ENCODE results near the gene NPR1.
"Not testable (repeated sequence)": the region's sequence is repeated elsewhere in the genome, so short reads cannot be mapped to it uniquely, and the experiment has no call there.

Gene NPR1

DNA sequence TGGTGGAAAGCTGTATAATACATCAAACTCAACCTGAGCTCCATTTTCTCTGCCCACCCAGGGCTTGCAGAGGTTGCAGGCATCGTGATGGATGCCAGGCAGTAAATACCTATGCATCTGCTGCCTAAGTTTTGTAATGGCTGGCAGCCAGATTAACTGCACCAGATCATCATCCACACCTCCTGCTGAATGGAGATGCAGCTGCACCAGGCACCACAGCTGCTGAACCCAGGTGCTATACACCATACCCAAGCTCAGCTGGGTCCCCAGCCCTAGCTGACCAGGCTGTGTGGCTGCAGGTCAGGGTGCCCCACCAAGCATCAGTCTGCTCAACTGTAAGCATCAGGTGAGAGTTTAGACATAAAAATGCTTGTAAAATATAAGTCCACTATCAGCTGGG is 26.7 kb upstream of the NPR1 start:
- no peak for DNase-seq

DNA sequence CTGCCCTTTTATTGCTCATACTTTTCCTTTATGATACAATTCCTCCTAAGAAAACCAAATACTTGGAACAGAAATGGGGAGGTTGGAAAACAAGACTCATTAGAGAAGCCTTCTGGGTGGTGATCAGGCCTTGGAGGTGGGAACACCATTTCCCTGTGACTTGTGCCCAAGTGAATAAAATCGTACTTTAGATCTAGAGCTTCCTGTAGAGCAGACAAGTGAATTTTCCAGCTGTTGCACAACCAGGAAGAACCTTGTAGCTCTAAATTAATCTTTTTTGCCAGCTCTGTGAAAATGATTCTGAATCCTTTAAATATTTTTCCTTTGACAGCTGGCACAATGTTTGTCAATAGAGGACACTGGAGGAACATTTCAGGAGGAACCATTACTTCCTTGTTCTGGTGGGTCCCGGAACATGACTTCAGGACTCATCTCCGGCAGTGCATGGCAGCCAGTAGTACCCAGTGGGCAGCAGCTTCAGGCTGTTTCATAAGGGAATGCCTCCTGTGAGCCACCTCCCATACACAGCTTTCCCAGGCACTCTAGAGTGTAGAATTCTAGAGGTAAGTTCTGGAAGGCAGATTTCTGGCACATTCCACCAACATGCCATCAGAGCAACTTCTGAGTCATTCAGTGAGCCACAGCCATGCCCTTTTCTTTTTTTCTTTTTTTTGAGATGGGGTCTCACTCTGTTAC is 25.5 kb upstream of the NPR1 start:
- no peak for DNase-seq

DNA sequence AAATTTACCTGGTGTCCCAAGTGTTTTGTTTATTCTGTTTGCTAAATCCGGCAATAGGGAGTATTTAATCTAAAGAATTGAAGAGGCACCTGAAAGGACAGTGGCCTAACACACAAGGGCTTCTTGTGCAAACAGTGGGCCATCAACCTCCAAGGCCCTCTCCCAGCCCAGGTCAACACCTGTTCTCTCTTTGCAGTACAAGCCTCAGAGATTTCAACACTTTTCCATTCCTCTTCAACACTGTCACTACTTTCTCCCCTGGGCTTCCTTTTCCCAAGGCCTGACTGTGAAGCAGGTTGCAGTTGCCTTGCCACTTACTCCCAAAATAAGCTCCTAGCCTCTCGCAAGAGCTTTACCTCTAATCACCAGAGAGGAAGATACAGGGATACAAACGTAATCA is 23.2 kb upstream of the NPR1 start:
- no peak for DNase-seq

DNA sequence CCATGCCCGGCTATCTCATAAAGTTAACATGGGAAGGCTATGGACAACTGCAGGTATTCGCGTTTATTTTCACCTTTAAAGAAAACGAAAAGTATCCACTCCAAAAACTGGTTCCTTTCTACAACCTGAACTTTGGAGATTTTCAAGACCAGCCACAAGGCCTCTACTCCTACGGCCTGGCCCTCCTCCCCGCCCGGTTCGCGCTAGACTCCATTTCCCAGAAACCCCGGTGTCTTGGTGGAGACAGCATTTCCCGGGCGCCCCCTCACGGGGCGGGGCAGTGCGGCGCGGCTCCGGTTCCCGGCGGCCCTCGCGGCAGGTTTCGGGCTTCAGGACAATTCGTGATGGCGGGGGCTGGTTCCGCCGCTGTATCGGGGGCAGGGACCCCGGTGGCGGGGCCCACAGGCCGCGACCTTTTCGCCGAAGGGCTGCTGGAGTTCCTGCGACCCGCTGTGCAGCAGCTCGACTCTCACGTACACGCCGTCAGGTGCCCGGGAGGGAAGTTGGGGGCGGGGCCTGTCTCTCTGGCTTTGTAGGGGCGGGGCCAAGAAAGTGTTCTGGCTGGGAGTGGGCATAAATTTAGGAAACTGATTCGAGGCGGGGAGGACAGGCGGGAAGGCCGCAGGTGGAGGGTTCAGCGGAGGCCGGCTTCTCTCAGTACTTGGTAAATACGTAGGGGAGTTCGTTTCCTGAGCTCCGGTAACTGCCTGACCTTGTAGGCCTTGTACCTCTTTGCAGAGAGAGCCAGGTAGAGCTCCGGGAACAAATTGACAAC is 19.9 kb upstream of the NPR1 start, which contains the start of gene SNAPIN:
Gene SNAPIN (plus strand): TSS at position 304 of the 775 bp plus-strand sequence. CDS start 41 bp downstream, at position 345.
- DNase-seq: peak; percentile 90

DNA sequence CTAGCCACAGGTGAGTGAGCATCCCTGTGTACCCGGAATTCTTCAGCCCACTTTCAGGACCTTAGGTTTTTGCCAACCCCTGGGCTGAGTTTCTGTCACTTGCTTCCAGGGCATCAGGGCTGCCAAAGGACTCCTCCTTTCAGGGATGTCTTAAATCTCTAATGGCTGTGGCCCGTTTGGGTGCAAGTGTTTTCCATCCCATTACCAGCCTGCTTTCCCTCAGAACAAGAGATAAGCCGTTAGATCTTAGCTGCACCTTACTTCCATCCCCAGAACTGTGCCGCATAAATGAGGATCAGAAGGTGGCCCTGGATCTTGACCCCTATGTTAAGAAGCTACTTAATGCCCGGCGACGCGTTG is 19.3 kb upstream of the NPR1 start:
- no peak for DNase-seq

DNA sequence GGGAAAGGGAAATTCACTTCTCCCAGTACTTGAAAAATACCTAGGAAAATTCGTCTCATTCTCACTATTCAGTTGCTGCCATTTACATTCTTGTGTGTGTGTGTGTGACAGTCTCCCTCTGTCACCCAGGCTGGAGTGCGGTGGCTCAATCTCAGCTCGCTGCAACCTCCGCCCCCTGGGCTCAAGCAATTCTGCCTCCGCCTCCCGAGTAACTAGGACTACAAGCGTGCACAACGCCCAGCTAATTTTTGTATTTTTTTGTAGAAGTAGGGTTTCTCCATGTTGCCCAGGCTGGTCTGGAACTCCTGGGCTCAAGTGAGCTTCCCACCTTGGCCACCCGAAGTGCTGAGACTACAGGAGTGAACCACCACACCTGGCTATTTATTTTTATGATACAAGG is 18.8 kb upstream of the NPR1 start:
- no peak for DNase-seq

DNA sequence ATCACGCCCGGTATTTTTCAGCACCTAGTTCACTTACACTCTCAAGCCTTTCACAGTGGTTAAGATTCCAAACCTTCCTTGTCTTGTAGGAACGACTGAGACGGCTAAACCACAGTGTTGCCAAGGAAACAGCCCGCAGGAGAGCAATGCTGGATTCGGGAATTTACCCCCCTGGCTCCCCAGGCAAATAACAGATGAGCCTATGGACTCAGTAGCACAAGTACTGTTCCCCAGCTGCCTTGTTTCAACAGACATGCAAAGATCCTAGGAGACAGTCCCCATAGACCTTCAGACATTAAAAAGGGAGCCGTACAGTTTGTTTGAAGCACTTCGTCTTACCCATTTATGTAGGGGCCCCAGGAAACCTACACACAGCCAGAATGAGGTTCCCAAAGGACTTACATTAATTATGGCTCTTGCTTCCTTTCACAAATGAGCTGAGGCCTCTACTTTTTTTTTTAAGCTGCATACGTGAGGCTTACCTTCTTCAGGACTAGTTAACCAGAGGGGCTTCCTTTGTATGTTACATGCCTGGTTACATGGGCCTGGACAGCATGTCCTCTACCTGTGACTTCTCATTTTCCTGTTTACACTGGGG is 17.3 kb upstream of the NPR1 start:
- DNase-seq: no peak

DNA sequence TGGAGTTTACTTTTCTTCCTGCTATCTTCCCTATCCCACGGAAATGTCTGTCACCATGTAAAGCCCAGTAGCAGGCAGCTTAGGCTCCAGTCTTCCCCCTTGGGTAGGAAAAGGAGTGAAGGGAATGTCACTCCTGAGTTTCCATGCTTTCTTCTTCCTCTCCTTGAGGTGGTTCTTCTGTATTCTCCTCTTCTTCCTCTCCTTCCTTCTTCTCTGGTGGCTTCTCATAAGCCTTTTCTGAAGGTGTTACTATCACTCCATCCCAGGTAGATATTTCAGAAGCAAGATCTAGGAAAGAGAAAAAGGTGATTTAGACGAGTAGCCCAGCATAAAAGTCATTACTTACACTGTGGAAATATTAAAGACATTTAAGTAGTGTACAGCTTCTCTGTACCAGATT is 16.2 kb upstream of the NPR1 start:
- no peak for DNase-seq

DNA sequence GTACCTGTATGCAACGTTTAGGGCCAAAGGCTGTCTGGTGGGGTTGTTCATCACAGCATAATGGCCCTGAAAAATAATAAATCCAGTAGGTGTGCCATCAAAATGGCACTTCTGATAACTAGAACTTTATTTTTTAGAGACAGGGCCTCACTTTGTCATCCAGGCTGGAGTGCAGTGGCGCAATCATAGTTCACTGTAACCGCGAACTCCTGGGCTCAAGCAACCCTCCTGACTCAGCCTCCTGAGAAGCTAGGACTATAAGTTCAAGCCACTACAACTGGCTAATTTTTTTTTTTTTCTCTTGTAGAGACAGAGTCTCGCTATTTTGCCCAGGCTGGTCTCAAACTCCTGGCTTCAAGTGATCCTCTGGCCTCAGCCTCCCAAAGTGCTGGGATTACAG is 15.3 kb upstream of the NPR1 start:
- no peak for DNase-seq

DNA sequence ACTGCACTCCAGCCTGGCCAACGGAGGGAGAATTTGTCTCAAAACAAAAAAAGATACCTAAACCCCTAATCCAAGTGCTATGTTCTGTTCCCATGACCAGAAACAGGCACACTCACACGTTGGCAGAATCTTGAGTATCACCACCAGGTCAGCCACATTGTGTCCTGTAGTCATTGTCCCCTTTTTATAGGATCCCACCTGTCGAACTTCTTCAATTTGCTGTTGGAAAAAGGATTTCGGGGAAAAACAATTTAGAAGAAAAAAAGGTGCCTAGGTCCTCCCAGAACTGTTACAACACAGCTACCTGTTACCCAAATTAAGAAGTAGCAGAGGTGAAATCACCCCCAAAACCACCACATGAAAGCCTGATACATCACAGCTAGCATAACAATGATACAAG is 11.0 kb upstream of the NPR1 start:
- DNase-seq: no peak

DNA sequence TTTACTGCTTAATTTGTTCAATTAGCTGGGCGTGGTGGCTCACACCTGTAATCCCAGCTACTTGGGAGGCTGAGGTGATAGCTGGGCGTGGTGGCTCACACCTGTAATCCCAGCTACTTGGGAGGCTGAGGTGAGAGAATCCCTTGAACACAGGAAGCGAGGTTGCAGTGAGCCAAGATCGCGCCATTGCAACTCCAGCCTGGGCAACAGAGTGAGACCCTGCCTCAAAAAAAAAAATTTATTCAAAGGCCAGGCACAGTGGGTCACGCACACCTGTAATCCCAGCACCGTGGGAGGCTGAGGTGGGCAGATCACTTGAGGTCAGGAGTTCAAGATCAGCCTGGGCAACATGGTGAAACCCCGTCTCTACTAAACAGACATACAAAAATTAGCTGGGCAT is 9.8 kb upstream of the NPR1 start:
- not testable (repeated sequence) for DNase-seq

DNA sequence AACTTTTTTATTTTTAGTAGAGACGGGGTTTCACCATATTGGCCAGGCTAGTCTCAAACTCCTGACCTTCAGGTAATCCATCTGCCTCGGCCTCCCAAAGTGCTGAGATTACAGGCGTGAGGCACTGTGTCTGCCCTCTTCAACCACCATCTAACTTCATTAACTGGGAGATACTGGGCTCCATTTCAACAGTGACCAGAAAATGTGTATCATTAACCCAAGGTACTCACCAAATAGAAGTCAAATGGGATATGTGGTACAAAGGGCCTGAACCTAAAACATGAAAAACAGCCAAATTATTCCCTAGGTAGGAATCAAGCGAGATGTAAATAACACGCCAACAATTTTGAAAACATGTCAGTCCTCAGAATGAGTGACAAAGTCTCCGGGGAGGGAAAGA is 8.9 kb upstream of the NPR1 start:
- DNase-seq: no peak

DNA sequence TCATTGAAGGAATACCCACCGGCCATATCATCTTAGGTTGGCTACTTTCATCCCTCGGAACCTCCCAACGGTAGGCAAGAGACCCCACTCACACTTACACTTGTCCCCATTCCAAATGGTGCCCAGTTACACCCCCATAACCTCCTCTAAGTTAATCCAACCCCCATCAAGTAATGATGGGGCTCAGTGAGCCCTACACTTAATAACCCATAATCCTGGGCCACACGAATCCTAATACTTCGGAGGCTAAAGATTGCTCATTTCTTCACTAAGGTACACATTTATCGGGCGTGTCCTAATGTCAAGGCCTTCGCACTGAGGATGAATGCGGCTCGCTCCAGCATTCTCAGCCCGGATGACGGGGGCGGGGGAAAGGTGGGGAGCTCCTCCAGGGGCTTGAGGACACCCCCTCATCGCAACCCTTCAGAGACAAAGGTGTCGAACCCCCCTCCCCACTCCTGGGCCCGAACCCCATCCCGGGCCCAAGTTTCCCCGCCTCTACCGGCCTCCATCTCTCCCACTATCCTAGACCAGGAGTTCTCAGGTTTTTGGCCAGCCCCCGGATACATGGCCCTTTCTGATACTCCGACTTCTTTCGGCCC is 8.1 kb upstream of the NPR1 start:
- no peak for DNase-seq

DNA sequence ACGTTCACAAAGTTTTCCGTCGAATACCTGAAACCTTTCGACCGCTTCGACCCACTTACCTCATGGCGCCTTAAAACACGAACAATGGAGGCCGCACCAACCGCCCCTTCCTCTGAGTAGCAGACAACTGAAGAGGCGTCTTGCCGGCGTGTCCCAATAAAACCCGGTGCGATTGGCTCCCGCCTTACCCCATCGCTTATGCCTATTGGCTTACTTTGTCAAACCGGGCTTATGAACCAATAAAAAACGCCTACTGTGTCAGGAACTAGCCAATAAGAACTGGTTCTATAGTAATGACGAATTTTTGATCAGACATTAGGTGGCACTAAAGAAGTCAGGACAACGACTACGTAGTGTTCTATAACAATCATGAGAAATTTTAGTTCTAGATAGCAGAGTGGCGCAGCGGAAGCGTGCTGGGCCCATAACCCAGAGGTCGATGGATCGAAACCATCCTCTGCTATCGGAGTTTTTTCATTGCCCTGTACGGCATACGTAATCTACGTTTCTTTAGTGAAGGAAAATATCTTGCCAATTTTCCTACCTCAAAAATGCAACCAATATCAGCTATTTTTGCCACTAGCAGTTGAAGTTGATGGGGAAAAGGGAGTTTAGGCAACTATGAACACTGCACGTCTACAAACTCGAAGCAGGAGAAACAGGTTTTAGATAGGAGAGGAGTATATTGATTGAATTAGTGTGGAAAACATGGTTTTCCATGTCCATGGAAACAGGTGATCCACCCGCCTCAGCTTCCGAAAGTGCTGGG is 7.4 kb upstream of the NPR1 start, which contains the start of gene ILF2:
Gene ILF2 (minus strand): TSS at position 135 of the 769 bp plus-strand sequence. CDS start 71 bp downstream, at position 64.
- peak; percentile 99 for DNase-seq

DNA sequence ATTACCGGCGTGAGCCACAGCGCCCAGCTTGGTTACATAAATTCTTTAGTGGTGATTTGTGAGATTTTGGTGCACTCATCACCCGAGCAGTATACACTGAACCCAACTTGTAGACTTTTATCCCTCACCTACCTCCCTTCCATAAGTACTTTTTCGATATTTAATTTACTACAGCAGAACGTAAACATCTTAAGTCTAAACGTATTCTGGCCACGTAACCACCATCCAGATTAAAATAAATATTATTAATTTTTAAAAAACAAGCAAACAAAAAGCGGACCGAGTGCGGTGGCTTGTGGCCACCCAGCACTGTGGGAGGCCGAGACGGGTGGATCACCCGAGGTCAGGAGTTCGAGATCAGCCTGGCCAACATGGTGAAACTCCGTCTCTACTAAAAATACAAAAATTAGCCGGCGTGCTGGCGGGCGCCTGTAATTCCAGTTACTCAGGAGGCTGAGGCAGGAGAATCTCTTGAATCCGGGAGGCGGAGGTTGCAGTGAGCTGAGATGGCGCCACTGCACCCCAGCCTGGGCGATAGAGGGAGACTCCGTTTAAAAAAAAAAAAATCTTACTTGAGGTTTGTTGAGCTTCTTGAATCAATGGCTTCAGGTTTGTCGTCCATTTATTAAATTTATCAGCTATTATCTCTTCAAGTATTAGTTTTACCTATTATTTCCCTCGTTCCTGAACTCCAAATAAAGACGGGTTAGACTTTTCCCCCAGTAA is 6.7 kb upstream of the NPR1 start:
- DNase-seq: peak; percentile 81

DNA sequence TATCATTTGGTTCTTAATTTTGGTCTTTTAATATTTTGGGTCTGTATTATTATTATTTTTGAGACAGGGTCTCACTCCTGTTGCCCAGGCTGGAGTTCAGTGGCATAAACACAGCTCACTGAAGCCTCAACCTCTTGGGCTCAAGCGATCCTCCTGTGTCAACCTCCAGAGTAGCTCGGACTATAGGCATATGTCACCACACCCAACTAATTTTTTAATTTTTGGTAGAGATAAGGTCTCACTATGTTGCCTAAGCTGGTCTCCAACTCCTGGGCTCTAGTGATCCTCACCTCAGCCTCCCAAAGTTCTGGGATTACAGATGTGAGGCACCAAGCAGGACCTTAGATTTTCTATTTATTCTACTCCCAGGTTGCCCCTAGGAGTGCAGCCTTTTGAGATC is 5.0 kb upstream of the NPR1 start:
- no peak for DNase-seq

DNA sequence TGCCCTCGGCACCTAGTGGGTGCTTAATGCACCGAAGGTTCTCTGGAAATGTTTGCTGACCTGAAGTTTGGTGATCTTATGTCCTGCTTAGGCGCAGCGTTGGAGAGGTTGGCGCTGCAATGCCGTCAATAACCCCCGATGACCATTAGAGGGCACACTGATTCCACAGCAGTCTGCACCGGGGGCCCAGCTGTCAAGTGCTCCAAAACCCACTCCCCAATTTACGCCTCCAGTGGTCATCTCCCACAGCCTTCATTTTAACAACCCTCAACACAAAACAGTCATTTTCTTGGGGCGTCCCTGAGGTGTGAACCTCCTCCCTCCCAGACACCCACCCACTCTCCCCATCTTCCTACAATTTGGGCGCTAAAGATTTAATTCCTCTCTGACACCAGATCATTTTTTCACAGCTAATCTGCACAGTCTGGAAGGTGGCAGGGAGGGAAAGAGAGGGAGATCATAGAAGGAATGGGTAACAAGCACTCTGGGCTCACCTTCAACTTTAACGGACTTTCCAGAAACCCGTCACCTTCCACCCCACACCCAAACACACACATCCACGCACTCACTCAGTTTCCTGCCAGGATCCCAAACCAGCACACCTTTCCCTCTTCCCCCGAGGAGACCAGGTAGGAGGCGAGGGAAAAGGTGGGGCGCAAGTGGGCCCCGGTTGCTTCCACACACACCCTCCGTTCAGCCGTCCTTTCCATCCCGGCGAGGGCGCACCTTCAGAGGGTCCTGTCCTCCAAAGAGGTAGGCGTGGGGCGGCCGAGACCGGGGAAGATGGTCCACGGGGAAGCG is 570 bp upstream of the NPR1 start:
- DNase-seq: peak; percentile 46

DNA sequence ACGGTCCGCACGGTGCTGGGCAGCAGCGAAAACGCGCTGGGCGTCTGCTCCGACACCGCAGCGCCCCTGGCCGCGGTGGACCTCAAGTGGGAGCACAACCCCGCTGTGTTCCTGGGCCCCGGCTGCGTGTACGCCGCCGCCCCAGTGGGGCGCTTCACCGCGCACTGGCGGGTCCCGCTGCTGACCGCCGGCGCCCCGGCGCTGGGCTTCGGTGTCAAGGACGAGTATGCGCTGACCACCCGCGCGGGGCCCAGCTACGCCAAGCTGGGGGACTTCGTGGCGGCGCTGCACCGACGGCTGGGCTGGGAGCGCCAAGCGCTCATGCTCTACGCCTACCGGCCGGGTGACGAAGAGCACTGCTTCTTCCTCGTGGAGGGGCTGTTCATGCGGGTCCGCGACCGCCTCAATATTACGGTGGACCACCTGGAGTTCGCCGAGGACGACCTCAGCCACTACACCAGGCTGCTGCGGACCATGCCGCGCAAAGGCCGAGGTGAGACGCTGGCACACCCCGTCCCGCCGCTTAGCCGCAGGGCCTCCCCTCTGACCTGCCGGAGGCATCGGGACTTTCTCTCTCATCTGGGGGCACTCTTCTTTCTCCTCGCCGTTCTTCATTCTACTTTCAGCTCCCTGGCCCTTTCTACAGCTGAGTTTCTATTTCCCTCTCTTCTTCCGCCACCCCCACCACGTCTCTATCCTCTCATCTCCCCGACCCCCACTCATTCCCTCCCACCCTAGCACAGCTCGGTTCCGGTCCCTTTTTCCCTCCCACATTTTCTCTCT is 1.0 kb downstream of the NPR1 start:
- DNase-seq: no peak

DNA sequence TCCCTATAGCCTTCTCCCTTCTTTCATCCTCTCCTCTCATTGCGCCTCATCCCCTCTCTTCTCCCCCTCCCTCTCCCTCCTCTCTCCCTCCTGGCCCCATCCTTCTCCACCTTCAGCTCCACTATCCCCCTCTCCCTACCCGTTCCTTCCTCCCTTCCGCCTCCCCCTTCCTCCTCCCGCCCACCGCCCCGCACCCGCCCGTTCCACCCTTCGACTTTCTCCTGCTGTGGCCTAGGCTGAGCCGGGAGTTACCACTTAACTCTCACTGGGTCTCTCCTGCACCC is 1.6 kb downstream of the NPR1 start:
- no peak for DNase-seq

DNA sequence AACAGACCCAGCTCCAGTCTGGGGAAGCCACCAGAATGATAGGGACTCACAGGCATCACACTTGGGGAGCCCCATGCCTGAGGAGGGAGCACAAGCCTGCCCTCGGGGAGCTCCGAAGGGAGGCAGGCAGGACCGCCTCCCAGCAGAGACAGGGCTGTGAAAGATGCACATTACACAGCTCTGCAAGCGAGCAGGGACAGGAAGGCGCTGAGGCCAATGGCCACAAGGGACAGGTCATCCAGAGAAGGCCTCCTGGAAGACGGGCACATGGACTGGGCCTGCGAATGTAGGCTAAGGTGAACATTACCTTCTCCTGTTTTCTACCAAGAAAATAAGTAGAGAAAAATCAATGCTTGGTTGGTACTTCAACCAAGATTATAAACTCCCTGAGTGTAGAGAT is 4.2 kb downstream of the NPR1 start:
- DNase-seq: no peak

DNA sequence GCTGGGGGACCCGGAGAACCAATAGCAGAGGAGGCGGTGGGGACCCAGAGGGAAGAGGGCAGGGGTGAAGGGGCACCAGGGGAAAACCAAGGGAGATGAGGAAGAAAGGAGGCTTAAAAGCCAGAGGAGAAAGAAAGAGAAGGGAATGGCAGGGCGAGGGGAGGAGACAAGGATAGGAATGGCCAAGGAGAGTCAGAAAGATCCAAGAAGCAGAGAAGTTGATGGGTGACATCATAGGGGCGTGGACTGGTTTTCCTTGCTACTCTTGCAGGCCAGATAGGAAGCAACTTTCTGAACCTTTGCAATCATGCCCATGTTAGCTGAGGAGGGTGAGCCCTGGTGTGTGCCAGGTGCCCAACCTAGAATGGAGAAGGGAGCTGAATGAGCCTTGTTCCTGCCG is 5.4 kb downstream of the NPR1 start:
- no peak for DNase-seq
